IMR-90 (cell line): ENCODE results near the gene COPS4. TPM values are rescaled to one million over a fixed set of nuclear protein-coding genes. Genes with fewer than 3 reads are reported as not detected.

Experiments used
- ATAC-seq: fragments of 200-7000 bp; cut with Tn5 transposase; 2 replicates; pipeline ENCODE4 v1.9.1; 2020; ENCODE audit warnings: low read depth, mild to moderate bottlenecking, moderate library complexity
- BruUV-seq: library from RNA; stranded (reverse); fragments of 400-500 nt; replicated peaks from 2 replicates; lab custom pipeline; 2021; lab: Mats Ljungman, UMichigan
- CTCF ChIA-PET: fragments of 300-600 bp; formaldehyde crosslinking; extraction: SDS; loops from one replicate; lab custom pipeline; 2021; ENCODE audit warnings: antibody characterized with exemption; lab: Yijun Ruan, JAX
- POLR2A ChIA-PET: fragments of 300-600 bp; sonication (Branson Sonifier 250); formaldehyde crosslinking; loops from one replicate; lab custom pipeline; 2022; ENCODE audit warnings: antibody characterized with exemption; ENCODE audit not compliant: unreplicated experiment; lab: Charles Lee
- DNase-seq: peaks from one replicate; pipeline ENCODE4 v3.0.0; 2013
- H2AFZ ChIP-seq: replicated peaks from 2 replicates; pipeline ENCODE3; 2013; ENCODE audit warnings: low read length, mild to moderate bottlenecking; ENCODE audit not compliant: poor library complexity
- H2AK5ac ChIP-seq: 2 replicates; pipeline ENCODE4 v1.6.1; 2013; ENCODE audit warnings: low read depth, low read length, inconsistent platforms
- H2AK9ac ChIP-seq: replicated peaks from 2 replicates; pipeline ENCODE3; 2013; ENCODE audit warnings: mild to moderate bottlenecking, low read depth, low read length, moderate library complexity; ENCODE audit not compliant: poor library complexity
- H2BK120ac ChIP-seq: 2 replicates; pipeline ENCODE4 v1.6.1; 2013; ENCODE audit warnings: low read depth, low read length, inconsistent platforms
- H2BK15ac ChIP-seq: 3 replicates; pipeline ENCODE4 v1.6.1; 2013; ENCODE audit warnings: low read depth, low read length, inconsistent platforms
- H2BK20ac ChIP-seq: 2 replicates; pipeline ENCODE4 v1.6.1; 2013; ENCODE audit warnings: low read depth, mild to moderate bottlenecking, inconsistent platforms, low read length, moderate library complexity
- H2BK5ac ChIP-seq: 2 replicates; pipeline ENCODE4 v1.6.1; 2013; ENCODE audit warnings: mild to moderate bottlenecking, low read depth, low read length, inconsistent platforms; ENCODE audit not compliant: poor library complexity, severe bottlenecking
- H3K14ac ChIP-seq: replicated peaks from 2 replicates; pipeline ENCODE4 v1.6.1; 2013; ENCODE audit warnings: low read depth, low read length, inconsistent platforms
- H3K18ac ChIP-seq: 2 replicates; pipeline ENCODE4 v1.6.1; 2013; ENCODE audit warnings: low read depth, low read length, control low read depth
- H3K23ac ChIP-seq: 2 replicates; pipeline ENCODE4 v1.6.1; 2013; ENCODE audit warnings: low read depth, low read length, inconsistent platforms
- H3K27ac ChIP-seq: 2 replicates; pipeline ENCODE4 v1.5.1; 2013; ENCODE audit warnings: mild to moderate bottlenecking, control low read depth, low read length; ENCODE audit not compliant: insufficient read depth
- H3K27me3 ChIP-seq: 2 replicates; pipeline ENCODE4 v1.6.1; 2013; ENCODE audit warnings: low read length; ENCODE audit not compliant: control insufficient read depth, insufficient read depth
- H3K36me3 ChIP-seq: 2 replicates; pipeline ENCODE4 v1.6.1; 2013; ENCODE audit warnings: low read length, mixed read lengths; ENCODE audit not compliant: control insufficient read depth, insufficient read depth
- H3K4ac ChIP-seq: 2 replicates; pipeline ENCODE4 v1.6.1; 2013; ENCODE audit warnings: low read depth, low read length, inconsistent platforms
- H3K4me1 ChIP-seq: 2 replicates; pipeline ENCODE4 v1.6.1; 2013; ENCODE audit warnings: low read length, mixed read lengths; ENCODE audit not compliant: control insufficient read depth, insufficient read depth
- H3K4me2 ChIP-seq: 2 replicates; pipeline ENCODE4 v1.6.1; 2013; ENCODE audit warnings: low read depth, mild to moderate bottlenecking, control low read depth, low read length, moderate library complexity
- H3K4me3 ChIP-seq: 2 replicates; pipeline ENCODE4 v1.5.1; 2013; ENCODE audit warnings: low read depth, mild to moderate bottlenecking, control low read depth, low read length, moderate library complexity; ENCODE audit not compliant: insufficient read depth
- H3K56ac ChIP-seq: 2 replicates; pipeline ENCODE4 v1.6.1; 2013; ENCODE audit warnings: low read length, inconsistent platforms; ENCODE audit not compliant: insufficient read depth; ENCODE audit errors: extremely low read depth
- H3K79me1 ChIP-seq, 2 experiments: 2 replicates each; pipeline ENCODE4 v1.6.1; 2013; ENCODE audit warnings: low read length in 2 of 2, inconsistent platforms in 1 of 2, low read depth in 1 of 2
- H3K9ac ChIP-seq: 2 replicates; pipeline ENCODE4 v1.6.1; 2013; ENCODE audit warnings: low read depth, low read length, control low read depth
- H3K9me1 ChIP-seq: 2 replicates; pipeline ENCODE4 v1.6.1; 2013; ENCODE audit warnings: low read length, inconsistent platforms; ENCODE audit not compliant: insufficient read depth
- H3K9me3 ChIP-seq: 2 replicates; pipeline ENCODE4 v1.6.1; 2013; ENCODE audit warnings: low read length; ENCODE audit not compliant: control insufficient read depth, insufficient read depth
- H4K20me1 ChIP-seq: 2 replicates; pipeline ENCODE4 v1.6.1; 2013; ENCODE audit warnings: low read length, inconsistent platforms; ENCODE audit not compliant: insufficient read depth
- H4K5ac ChIP-seq: 2 replicates; pipeline ENCODE4 v1.6.1; 2013; ENCODE audit warnings: mild to moderate bottlenecking, low read depth, low read length, control low read depth
- H4K8ac ChIP-seq, 2 experiments: 2 replicates each; pipeline ENCODE4 v1.6.1; 2013; ENCODE audit warnings: low read depth in 2 of 2, low read length in 2 of 2, control low read depth in 1 of 2, inconsistent platforms in 1 of 2
- H4K91ac ChIP-seq: 2 replicates; pipeline ENCODE4 v1.6.1; 2013; ENCODE audit warnings: low read depth, low read length, inconsistent platforms; ENCODE audit not compliant: insufficient read depth
- CEBPB ChIP-seq: IDR thresholded peaks from 2 replicates; pipeline ENCODE4 v1.6.1; 2012; ENCODE audit warnings: low read depth, low read length, improper control_type of control experiment
- CHD1 ChIP-seq: IDR thresholded peaks from 2 replicates; pipeline ENCODE4 v1.6.1; 2012; ENCODE audit warnings: low read depth, low read length, improper control_type of control experiment
- FOS ChIP-seq: fragments of 150-350 bp; IDR thresholded peaks from 2 replicates; pipeline ENCODE4 v1.6.1; 2016; ENCODE audit warnings: low read depth, low read length
- POLR2A ChIP-seq: IDR thresholded peaks from 2 replicates; pipeline ENCODE4 v1.6.1; 2012; ENCODE audit warnings: mild to moderate bottlenecking, low read depth, low read length
- RCOR1 ChIP-seq: IDR thresholded peaks from 2 replicates; pipeline ENCODE4 v1.6.1; 2012; ENCODE audit warnings: mild to moderate bottlenecking, low read length, improper control_type of control experiment; ENCODE audit not compliant: insufficient replicate concordance
- SMC3 ChIP-seq: fragments of 150-350 bp; IDR thresholded peaks from 2 replicates; pipeline ENCODE4 v1.6.1; 2016; ENCODE audit warnings: low read depth, mild to moderate bottlenecking, antibody characterized with exemption, low read length, moderate library complexity
- WGBS, 2 experiments: methylation state at CpG; one replicate each; pipeline versions ENCODE4 v1.1.5 to v1.1.7; 2013; ENCODE audit warnings: missing lambda C conversion rate in 2 of 2; ENCODE audit not compliant: insufficient read length in 1 of 2; ENCODE audit errors: extremely low coverage in 2 of 2; 5-methylcytosine and 5-hydroxymethylcytosine counted together
- dilution Hi-C: fragments of 300-500 bp; cut with HindIII; formaldehyde crosslinking; loops from one replicate; pipeline ENCODE4 v1.14.3; 2018; ENCODE audit warnings: low sequenced_read_pairs; ENCODE audit not compliant: unreplicated experiment
- in situ Hi-C: fragments of 300-500 bp; cut with MboI; formaldehyde crosslinking; loops from 3 replicates; pipeline ENCODE4 v1.14.3; 2019; ENCODE audit warnings: low sequenced_read_pairs, inconsistent platforms, mixed read lengths
- intact Hi-C: fragments of 100-400 bp; cut with micrococcal nuclease; formaldehyde crosslinking; loops from 2 replicates; pipeline ENCODE4 v1.10.0; 2022
- polyA plus RNA-seq, 3 experiments: library from polyadenylated mRNA; depleted of rRNA; stranded (reverse); fragments of >200 nt; gene quantifications; 2 replicates each; pipeline ENCODE4 v1.2.3, GENCODE V29; 2012; ENCODE audit warnings: low replicate concordance in 1 of 3
- total RNA-seq: library from RNA; depleted of rRNA; stranded (reverse); fragments of >200 nt; gene quantifications from 2 replicates; pipeline ENCODE4 v1.2.3, GENCODE V29; 2012
- TF ChIP-seq, protein P1 (sequence below): fragments of 150-350 bp; IDR thresholded peaks from 2 replicates; pipeline ENCODE4 v1.6.1; 2017; ENCODE audit warnings: mild to moderate bottlenecking, antibody characterized with exemption, low read length, low read depth
- TF ChIP-seq, protein P2 (sequence below): conservative IDR thresholded peaks from 2 replicates; pipeline ENCODE4 v1.5.1; 2012; ENCODE audit warnings: mild to moderate bottlenecking, low read depth, low read length, improper control_type of control experiment
- TF ChIP-seq, protein P3 (sequence below): fragments of 150-350 bp; IDR thresholded peaks from 2 replicates; pipeline ENCODE4 v1.6.1; 2016; ENCODE audit warnings: low read depth, mild to moderate bottlenecking, low read length, moderate library complexity, borderline replicate concordance

COPS4 gene
- total and polyA plus RNA-seq, 2 of the 4 experiments (the other 2 are of a cell fraction) = 40.1 to 115 TPM

DNA sequence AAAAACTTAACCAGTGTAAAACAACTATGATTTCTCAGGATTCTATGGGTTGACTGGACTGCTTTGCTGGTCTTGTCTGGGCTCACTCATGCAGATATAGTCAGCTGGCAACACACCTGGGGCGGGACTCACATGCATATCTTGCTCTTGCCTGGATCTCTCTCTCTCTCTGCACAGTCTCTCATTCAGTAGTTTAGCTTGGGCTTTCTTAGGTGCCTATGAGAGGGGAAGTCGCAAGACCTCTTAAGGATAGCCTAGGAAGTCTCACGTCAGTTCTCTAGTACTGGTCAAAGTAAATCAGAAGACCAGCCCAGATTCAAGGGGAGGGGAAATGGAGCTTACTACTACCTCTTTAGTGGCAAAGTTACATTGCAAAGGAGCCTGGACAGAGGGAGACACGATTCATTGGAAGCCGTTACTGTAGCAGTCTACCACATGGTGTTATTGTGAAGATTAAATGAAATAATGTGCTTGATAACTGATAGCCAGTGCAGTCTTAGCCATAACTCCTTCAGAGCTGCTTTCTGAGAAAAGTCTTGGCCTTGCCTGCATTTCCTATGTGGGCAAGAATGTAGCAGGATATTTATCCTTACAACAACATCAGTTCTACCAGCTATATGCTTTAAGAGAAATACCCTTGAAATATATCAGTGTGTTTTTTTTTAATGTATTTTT is 2.1 kb downstream of the COPS4 start:
- Histone ChIP-seq H2AK5ac (no peak overlapping the region), H3K4me1 (peaks cover 5% of the 10 kb centered on the region), H3K18ac (no peak overlapping the region; the same call in 1 of the 2 replicates), H2AK9ac (no peak overlapping the region), H3K4me2 (peak overlapping the region; percentile 18), H4K91ac (no peak overlapping the region; the same call in 1 of the 2 replicates), H3K9me3 (no peaks in the 10 kb centered on the region), H3K14ac (0 out of 2 replicates have a peak overlapping the region, but pooled peaks have one; percentile 1), H4K20me1 (no peaks in the 10 kb centered on the region), H3K27me3 (no peaks in the 10 kb centered on the region), H2AFZ (no peak overlapping the region), H3K79me1 (peaks cover 15 to 42% of the 10 kb centered on the region in 2 experiments), H3K36me3 (no peaks in the 10 kb centered on the region), H2BK5ac (peak overlapping the region; percentile 25), H3K56ac (no peak overlapping the region), H4K8ac (no peak overlapping the region), H3K9me1 (peaks cover 8% of the 10 kb centered on the region; the same call in 1 of the 2 replicates), H3K27ac (no peak overlapping the region), H3K23ac (peak overlapping the region; percentile 75; the same call in 1 of the 2 replicates), H3K9ac (peak overlapping the region; percentile 20; the same call in 1 of the 2 replicates), H2BK20ac (no peak overlapping the region), H2BK120ac (no peak overlapping the region), H4K5ac (no peak overlapping the region), H2BK15ac (no peak overlapping the region), H3K4me3 (no peak overlapping the region), H3K4ac (0 out of 2 replicates have a peak overlapping the region, but pooled peaks have one; percentile 0)
- TF ChIP-seq POLR2A (no peak), RCOR1 (no peak), FOS (no peak), CHD1 (no peak), SMC3 (no peak), CEBPB (no peak)
- TF ChIP-seq, protein P1, sequence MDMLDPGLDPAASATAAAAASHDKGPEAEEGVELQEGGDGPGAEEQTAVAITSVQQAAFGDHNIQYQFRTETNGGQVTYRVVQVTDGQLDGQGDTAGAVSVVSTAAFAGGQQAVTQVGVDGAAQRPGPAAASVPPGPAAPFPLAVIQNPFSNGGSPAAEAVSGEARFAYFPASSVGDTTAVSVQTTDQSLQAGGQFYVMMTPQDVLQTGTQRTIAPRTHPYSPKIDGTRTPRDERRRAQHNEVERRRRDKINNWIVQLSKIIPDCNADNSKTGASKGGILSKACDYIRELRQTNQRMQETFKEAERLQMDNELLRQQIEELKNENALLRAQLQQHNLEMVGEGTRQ = no peak
- TF ChIP-seq, protein P2, sequence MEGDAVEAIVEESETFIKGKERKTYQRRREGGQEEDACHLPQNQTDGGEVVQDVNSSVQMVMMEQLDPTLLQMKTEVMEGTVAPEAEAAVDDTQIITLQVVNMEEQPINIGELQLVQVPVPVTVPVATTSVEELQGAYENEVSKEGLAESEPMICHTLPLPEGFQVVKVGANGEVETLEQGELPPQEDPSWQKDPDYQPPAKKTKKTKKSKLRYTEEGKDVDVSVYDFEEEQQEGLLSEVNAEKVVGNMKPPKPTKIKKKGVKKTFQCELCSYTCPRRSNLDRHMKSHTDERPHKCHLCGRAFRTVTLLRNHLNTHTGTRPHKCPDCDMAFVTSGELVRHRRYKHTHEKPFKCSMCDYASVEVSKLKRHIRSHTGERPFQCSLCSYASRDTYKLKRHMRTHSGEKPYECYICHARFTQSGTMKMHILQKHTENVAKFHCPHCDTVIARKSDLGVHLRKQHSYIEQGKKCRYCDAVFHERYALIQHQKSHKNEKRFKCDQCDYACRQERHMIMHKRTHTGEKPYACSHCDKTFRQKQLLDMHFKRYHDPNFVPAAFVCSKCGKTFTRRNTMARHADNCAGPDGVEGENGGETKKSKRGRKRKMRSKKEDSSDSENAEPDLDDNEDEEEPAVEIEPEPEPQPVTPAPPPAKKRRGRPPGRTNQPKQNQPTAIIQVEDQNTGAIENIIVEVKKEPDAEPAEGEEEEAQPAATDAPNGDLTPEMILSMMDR = no peak
- TF ChIP-seq, protein P3, sequence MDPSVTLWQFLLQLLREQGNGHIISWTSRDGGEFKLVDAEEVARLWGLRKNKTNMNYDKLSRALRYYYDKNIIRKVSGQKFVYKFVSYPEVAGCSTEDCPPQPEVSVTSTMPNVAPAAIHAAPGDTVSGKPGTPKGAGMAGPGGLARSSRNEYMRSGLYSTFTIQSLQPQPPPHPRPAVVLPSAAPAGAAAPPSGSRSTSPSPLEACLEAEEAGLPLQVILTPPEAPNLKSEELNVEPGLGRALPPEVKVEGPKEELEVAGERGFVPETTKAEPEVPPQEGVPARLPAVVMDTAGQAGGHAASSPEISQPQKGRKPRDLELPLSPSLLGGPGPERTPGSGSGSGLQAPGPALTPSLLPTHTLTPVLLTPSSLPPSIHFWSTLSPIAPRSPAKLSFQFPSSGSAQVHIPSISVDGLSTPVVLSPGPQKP = no peak
- POLR2A ChIA-PET = no interaction called here
- intact Hi-C loops = no loop called here
- 60% methylated on average over 1 of the region's 5 CpGs; no CpG with 5 or more reads in 1 of the 2 experiments for WGBS, 2 experiments
- no TSS peak for BruUV-seq
- DNase-seq (no peak), ATAC-seq (no peak)
- in situ Hi-C loops = loop anchor here (25.0 kb wide), 1 partner anchor 600 kb away; the partner anchor contains the start of genes ENOPH1 and HNRNPDL
- dilution Hi-C loops = no loop called here
- CTCF ChIA-PET = no interaction called here
